GM13976 (cell line): ENCODE data around the gene ASB15.

ENCODE experiments used
- DNase-seq: peaks from one replicate; pipeline ENCODE4 v3.0.0; 2012; ENCODE audit warnings: low spot score
- in situ Hi-C: fragments of 300-500 bp; cut with MboI; formaldehyde crosslinking; loops from one replicate; pipeline ENCODE4 v1.12.0; 2022; ENCODE audit warnings: low sequenced_read_pairs, mixed read lengths, inconsistent platforms; ENCODE audit not compliant: unreplicated experiment
- TF ChIP-seq, protein P1 (sequence below): IDR thresholded peaks from 2 replicates; pipeline ENCODE4 v1.5.1; 2012; ENCODE audit warnings: borderline replicate concordance, mild to moderate bottlenecking; ENCODE audit not compliant: insufficient read depth; ENCODE audit errors: extremely low read depth, missing control alignments, control extremely low read depth

ASB15 gene

DNA sequence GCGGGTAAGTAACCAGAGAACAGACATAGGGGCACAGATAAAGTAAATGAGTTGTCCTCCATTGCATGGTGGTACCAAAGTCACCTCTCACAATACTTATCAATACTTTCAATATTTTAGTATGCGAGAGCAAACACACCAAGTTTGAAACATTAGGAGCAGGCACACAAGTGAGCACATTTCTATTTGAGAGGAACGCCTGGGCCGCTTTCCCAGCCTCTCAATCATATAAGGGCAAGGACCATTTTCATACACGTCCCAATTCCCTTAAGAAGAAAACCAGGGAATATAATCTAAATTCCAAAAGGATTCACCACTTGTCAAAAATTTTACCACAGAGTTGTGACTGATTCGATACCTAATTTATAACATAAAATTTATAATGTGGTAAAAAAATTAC is 61.6 kb downstream of the ASB15 start:
- in situ Hi-C loops: no loop called here
- no peak for DNase-seq
- TF ChIP-seq, protein P1, sequence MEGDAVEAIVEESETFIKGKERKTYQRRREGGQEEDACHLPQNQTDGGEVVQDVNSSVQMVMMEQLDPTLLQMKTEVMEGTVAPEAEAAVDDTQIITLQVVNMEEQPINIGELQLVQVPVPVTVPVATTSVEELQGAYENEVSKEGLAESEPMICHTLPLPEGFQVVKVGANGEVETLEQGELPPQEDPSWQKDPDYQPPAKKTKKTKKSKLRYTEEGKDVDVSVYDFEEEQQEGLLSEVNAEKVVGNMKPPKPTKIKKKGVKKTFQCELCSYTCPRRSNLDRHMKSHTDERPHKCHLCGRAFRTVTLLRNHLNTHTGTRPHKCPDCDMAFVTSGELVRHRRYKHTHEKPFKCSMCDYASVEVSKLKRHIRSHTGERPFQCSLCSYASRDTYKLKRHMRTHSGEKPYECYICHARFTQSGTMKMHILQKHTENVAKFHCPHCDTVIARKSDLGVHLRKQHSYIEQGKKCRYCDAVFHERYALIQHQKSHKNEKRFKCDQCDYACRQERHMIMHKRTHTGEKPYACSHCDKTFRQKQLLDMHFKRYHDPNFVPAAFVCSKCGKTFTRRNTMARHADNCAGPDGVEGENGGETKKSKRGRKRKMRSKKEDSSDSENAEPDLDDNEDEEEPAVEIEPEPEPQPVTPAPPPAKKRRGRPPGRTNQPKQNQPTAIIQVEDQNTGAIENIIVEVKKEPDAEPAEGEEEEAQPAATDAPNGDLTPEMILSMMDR: no peak

DNA sequence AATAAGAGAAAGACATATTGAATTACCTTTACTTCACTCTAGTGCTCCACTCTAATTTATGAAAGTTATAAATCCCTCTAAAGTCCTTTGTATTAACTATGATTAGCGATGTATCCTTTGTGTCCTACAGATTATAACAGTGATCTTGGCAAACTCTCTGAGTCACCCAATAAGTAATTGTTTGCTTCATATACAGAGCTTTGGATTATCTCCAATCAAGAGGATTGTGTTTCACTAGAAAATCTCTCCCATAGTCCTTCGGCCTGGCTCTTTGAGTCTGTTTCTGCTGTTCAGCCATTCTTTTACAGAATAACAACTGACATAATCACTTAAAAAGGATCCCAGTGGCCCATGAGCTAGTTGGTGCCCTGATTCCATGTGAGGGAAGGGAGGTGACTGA is 63.5 kb downstream of the ASB15 start:
- no peak for DNase-seq
- in situ Hi-C loops: no loop called here
- TF ChIP-seq, protein P1: no peak

DNA sequence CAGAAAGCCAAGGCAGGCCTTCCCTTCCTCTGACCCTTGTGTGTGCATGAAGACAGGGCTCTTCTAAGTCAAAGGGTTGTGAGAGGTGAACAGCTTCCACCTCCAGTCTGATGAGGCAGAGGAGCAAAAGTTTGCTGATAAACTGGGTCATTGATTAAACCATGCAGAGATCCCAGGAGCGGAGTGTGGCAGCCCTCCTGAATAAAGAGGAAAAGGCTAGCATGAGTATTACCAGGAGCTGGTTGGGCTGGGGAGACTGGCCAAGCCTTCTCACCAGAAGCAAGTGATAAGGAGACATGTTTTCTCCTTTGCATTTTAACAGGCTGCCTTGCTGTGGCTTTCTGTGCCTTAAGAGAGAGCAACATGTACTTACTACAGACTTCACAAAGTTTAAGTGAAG is 64.3 kb downstream of the ASB15 start:
- in situ Hi-C loops: no loop called here
- no peak for DNase-seq
- TF ChIP-seq, protein P1: no peak

- in situ Hi-C loops: no loop called here
- no peak for DNase-seq
- TF ChIP-seq, protein P1: no peak
Measured at GRCh38 chr7:123666492-123666891, 64.9 kb downstream of the ASB15 start.

GRCh38 chr7:123669485-123669884 is 67.9 kb downstream of the ASB15 start:
- in situ Hi-C loops: no loop called here
- TF ChIP-seq, protein P1: no peak
- no peak for DNase-seq

- TF ChIP-seq, protein P1: no peak
- no peak for DNase-seq
- in situ Hi-C loops: no loop called here
Measured at GRCh38 chr7:123673137-123673732, 71.6 kb downstream of the ASB15 start.
